ENCODE measurements around the gene PCSK6.
"Not testable (repeated sequence)": the region's sequence is repeated elsewhere in the genome, so short reads cannot be mapped to it uniquely, and the experiment has no call there.

PCSK6 gene

GRCh38 chr15:101482526-101483371 is 6.8 kb downstream of the PCSK6 start:
- DNase-seq (ENCODE audit: low spot score) = no peak

DNA sequence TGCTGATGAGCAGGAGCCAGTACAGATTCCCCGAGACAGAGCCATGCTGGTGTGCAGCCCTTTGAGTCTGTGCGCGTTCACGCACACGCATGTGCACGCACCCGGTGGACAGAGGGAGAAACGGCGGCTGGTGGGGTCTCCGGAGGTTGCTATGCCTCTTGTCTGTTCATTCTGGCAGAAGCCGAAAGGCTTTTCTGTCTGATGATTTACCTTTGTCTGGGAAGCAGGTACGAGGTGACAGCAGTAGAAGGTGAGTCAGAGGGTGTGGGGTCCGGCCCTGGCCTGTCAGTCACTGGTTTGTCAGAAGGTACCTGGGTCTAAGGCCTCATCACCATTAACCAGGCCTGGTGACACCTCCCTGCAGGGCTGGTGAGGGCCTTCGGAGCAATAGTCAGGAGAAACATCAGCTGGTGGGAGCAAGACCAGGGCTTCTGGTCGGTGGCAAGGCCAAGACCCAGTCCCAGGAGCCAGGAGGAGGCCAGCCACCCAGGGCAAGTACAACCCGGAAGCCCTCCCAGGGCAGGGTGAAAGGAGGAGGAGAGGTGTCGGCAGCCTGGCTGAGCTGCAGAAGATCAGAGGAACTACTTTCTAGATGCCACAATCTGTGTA is 7.5 kb downstream of the PCSK6 start:
- no peak for DNase-seq (ENCODE audit: low spot score)

GRCh38 chr15:101481381-101481705 is 8.2 kb downstream of the PCSK6 start:
- no peak for DNase-seq (ENCODE audit: low spot score)

GRCh38 chr15:101480613-101481380 is 8.7 kb downstream of the PCSK6 start:
- DNase-seq (ENCODE audit: low spot score) = no peak

DNA sequence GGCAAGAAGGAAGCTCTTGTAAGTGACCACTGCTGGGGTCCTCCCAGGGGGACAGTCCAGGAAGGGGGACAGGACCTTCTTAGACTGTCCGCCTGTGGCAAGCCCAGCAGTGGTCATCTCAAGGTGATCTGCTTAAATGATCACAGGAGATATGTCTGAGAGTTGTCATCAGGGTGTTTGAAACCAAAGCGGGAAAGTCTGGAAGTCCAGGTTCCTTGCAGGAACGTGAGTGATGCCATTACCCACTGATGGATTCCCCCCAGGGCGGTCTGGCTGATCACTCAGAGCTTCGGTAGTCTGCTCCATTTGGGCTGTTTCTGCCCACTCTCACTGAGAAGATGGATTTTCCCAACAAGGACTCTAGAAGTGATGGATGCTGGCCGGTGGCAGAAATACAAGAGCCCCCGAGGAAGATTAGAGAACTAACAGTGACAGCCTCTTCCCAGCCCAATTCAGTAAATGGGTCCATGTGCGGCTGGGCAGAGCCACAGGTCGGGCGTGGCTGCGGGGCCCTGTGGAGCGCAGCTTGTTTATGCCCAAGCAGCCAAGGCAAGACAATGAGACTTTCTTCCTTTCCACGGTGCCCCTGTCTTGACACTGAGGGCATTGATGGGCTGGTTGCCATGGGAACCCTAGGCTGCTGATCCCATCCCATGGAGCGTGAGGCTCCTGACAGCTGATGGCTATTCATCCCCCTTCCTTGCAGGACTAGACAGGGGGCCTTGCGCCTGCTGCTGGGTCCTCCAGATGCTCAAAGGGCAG is 9.5 kb downstream of the PCSK6 start:
- no peak for DNase-seq (ENCODE audit: low spot score)

DNA sequence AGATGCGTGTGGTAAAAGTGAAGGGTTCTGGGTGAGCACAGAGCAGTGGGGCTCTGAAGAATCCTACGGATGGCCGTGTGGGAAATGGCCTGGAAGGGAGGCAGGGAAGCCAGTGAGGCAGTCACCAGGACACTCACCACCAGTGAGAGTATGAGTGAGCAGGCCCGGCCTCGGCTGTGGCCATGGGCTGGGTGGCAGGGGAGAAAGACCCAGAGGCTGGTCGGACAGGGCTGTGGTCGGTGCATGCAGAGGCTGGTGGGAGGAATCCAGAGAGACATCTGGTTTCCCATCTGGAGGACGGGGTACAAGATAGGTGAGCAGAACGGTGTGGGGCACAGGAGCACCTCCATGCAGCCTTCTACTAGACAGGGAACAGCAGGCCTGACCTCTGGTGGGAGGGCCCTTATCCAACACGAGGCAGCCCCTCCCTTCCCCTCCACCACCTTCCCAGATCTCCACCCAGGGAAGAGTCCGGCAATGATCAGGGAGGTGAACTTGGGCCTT is 10.1 kb downstream of the PCSK6 start:
- DNase-seq (ENCODE audit: low spot score) = no peak

DNA sequence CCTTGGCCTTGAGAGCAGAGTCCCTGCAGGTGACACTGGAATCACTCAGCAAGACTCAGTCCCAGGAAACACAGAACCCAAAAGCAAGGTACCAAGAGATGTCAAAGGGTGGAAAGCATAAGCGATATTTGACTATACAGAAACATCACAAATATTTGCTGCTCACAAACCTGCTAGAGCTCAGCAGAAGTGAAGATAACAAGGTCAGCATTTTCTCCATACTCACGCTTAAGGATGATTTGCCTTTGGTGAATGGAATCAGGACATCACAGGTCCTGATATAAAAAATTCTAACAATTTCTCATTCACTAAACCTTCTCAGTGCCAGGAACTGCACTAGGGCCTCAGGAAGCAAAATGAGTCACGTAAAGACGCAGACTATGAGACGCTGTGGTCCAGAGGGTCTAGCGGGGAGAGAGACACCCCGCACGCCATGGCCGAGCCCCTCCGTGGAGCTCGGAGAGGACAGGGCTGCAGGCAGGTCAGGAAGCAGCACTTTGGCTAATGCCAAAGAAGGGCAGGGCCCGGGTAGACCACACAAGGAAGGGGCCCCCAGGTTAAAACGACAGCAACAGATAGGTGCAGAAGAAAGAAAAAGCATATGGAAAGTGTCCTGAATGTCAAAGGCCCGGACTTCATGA is 10.7 kb downstream of the PCSK6 start:
- DNase-seq (ENCODE audit: low spot score) = no peak

GRCh38 chr15:101477851-101478362 is 11.6 kb downstream of the PCSK6 start:
- DNase-seq (ENCODE audit: low spot score) = no peak

GRCh38 chr15:101476756-101477155 is 12.8 kb downstream of the PCSK6 start:
- no peak for DNase-seq (ENCODE audit: low spot score)

DNA sequence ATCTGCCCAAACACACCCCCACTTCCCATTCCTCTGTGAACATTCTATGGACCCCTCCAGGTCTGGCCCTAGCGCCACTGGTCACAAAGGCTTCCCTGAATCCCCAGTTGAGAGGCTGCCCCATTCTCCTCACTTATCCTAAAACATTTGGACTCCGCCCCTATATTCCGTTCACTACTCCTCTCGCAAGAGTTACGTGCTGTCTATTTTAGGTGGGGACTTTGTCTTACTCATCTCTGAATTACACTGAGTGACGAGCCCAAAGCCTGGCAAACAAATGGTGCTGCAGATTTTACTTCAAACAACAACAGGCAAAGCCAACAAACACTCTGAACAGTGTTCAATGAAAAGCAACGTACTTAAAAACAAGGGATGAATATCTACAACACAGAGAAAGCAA is 14.5 kb downstream of the PCSK6 start:
- DNase-seq (ENCODE audit: low spot score) = no peak

- no peak for DNase-seq (ENCODE audit: low spot score)
These were observed 15.3 kb downstream of the PCSK6 start for GRCh38 chr15:101474233-101474632.

DNA sequence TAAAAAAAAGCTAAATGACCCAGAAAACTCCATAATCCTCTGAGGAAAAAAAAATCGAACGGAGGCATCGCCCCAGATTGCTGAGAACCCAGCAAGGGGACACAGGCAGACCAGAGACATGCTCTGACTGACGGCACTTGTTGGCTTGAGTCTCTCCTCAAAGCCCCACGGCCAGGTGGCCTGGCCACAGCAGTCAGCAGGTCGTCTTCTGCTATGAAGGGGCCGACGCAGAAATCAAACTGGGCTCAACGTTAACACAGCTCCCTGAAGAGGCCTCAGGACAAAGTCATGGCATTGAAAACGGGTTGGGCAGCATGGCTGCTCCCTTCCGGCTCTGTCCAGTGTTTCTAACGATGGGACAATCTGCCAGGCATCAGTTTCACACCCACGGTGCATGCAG is 17.5 kb downstream of the PCSK6 start:
- DNase-seq (ENCODE audit: low spot score) = no peak

DNA sequence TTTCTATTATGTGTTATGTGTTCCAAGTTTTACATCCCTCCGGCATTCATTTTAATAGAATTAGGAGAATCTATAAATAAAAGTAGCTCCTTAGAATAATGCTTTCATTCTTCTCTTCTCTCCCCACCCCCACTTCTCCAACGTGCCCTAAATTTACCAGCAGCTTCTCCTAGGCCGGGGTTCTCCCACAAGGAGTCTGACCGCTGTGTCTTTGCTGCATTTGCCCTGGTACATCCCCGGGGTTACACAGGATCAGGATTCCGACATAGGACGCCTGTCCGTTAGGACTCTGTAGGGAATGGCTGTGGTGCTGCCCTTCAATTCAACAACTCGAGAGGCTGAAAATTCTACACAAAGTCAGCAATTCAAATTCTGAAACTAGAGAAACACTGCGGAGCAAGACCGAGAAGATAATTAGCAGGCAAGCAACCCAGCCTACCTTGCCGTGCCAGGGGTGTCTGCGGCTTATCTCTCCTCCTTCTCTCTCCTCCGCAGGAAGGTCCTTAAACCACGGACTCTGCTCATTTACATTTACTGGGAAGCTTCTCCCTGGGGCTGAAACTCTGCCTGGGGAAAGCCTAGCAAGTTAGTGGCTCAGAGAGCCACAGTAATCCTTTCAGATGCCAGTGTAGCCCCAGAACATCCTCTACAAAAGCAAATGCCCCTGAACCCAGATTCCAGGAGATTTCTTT is 18.8 kb downstream of the PCSK6 start:
- no peak for DNase-seq (ENCODE audit: low spot score)

DNA sequence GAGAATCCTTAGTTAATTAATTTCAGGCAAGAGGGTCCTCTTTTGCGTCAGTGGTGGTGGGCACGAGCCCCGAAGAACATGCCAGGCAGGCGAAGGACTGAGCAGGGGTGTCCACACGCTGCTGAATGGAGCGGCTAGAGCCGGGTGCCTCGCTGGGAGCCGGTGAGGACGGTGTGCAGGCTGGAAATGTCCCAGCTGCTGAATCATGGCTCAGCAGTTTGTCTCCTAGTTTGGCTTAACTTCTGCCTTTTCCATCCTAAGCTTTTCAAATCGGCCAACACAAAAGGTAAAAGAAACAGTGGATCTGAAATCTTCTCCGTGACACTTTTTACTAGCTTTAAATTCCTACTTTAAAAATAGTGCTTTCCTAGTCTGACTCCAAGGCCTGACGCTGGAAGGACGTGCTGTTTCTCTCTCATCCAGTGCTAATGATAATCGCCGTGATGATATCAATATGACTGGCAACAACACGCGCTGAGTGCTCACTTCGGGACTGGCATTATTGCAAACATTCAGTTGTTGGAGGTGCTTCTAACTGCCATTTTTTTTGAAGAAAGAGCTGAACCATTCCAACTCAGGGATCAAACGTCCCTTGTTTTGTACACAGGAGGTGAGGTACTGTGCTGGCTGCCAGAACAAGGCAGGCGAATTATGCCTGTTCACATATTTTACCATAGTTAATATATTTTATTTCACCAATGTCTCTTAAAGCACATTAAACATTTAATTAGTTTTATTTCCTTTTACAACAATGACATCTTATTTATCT is 19.8 kb downstream of the PCSK6 start:
- no peak for DNase-seq (ENCODE audit: low spot score)

GRCh38 chr15:101466188-101466587 is 23.3 kb downstream of the PCSK6 start:
- no peak for DNase-seq (ENCODE audit: low spot score)

GRCh38 chr15:101464999-101465669 is 24.4 kb downstream of the PCSK6 start:
- no peak for DNase-seq (ENCODE audit: low spot score)

GRCh38 chr15:101464256-101464998 is 25.1 kb downstream of the PCSK6 start:
- DNase-seq (ENCODE audit: low spot score) = no peak

DNA sequence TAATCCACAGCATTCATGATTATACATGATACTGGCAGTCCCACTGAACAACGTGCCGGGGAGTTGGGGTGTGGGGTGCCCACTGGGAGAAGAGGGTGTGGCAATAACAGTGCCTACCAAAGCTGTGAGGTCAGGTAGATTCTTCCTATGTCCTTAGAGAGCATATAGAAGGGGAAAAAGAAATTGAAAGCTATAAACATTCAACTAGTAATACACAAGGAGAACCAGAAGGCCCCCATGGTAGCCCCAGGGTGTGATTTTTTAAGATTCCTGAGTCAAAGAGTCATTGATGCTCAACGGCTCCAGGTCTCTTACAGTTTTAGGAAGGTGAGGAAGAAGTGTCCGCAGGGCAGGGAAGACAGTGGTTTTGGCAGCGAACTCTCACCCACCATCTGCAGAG is 25.8 kb downstream of the PCSK6 start:
- DNase-seq (ENCODE audit: low spot score) = not testable (repeated sequence)

- DNase-seq (ENCODE audit: low spot score) = no peak
These were observed 26.2 kb downstream of the PCSK6 start for GRCh38 chr15:101463270-101463669.

All from AG08395 (cell line).